NCI-H1417 treated with DMSO at 0.1 percent for 48 hours (cell line): ENCODE results near the gene DCBLD2.

Experiments used
- DNase-seq: peaks from one replicate; lab custom pipeline; 2025; lab: John Stamatoyannopoulos, UW

Gene DCBLD2

DNA sequence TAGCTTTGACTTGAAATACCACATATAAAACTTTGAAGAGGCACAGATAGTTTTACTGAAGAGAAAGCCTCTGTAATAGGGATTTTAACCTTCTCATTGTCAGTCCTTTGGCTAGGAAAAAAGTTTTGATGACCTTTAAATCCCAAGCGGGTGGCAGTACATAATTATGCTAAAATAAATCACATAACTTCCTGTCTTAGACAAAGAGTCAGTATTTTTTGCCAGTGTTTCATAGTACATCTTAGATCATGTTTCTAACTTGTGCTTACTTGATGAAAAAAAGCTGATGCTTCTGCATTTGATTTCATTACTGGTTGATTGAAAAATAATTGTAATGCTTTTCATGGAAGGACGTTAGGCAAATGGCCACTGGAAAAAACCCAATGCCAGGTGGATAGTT is 132.5 kb downstream of the DCBLD2 start:
- no peak for DNase-seq

DNA sequence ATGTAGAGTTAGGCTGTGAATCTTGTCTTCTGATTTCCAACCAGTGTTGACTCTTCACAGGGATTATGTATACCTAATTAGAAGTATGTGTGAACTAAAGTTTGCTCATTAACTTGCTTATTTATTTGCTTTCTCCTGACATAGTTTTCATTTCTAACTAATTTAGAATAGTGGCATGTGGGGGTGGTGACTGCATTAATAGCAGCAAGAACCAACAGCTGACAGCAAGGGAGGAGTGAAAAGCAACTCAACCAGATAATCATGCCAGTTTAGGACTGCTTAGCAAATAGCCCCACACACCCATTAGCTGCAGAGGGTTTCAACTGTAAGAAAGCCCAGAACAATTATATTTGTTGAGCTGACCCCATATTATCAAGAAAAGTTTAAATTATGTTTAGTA is 134.6 kb downstream of the DCBLD2 start:
- no peak for DNase-seq

DNA sequence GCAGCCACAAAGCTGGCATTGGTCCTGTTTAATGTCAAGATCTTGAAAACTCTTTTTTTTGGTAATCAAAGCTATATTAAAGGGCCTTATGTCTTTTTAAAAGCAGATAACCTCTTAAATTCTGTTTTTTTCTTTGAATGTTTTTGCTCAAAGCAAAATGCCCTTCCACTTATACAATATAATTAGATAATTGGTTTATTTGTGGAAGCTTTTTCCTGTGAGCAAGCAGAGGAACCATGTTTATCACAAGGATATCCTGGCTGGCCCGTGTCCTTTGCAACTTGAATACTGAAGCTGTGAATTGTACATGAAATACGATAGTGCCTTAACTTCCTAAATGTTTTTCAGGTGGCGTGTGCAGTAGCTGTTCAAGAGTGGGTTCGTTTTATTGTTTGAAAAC is 135.8 kb downstream of the DCBLD2 start:
- DNase-seq, result no peak

- DNase-seq, result no peak
Observed at GRCh38 chr3:98764472-98764884, 137.0 kb downstream of the DCBLD2 start.

DNA sequence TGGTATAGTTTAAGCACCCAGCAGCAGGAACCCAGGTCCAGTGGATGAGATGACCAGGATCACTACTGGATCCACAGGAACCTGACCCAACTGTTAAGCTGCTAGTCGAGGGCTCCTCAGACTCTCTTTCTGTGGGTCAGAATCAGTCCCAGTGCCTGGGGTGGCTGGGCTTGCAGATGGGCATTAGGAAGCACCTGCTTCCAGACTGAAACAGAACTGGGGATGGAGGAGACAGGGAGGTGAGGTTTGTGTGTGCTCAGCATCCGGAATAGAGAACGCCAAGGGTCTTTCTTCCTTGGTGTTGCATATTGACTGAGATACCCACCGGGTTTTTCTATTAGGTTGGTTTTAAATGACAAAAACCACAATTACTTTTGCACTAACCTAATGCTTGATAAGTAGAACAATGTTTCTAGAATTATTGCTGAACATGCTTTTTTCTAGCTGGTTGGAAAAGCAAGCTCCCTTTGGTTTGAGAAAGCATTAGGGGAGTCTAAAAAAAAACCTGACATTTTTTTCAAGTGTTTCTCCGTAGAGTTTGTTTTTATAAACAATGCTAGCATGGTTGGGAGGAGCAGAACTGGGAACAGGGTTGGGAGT is 137.6 kb downstream of the DCBLD2 start:
- no peak for DNase-seq

DNA sequence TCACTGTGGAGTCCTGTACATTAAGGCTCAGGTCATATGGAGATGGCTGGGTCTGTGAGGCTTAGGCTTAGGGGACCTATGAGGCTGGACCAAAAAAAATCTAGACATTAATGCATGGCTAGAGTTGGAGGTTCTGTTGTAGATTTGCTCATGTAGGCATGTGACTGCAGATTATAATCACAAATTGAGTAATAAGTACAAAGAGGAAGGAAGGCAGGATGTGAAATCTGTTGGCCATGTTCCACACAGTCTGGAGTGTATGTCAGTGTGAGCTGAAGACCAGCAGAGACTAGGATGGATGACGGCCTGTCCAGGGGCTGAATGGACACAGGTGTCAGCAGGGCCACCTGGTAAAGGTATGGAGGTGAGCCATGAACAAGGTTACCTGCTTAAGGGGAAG is 138.4 kb downstream of the DCBLD2 start, which contains the start of gene ST3GAL6:
Gene ST3GAL6, plus strand, starts transcription at position 265 of the 400 bp plus-strand sequence. CDS start 5,101 bp downstream, outside the sequence.
- DNase-seq, result no peak

DNA sequence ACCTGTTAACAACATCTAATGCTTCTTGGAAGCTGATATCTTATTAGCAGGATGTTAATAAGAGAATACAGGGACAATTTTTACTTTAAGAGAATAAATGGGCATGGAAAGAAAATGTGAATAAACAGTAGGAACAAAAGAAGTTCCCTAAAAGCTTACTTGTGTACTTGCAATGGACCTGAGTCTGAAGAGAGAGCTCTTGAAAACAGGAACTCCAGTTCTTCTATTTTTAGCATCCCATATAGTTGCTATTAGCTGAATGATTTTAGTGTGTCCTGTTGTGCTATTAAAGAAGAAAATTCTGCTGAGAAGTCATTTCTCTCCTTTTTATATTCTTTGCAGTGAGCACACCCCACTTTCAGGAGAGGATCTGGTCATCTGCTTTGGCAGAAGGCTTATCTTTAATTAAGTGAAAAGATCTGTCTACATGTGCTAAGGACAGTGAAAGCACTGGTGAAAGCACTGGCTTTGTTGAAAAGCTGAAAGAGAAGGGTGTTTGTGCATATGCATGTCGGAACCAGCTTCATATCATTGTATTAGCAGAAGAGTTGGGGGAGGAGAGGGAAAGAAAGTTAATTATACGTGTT is 139.8 kb downstream of the DCBLD2 start:
- no peak for DNase-seq

- no peak for DNase-seq
Observed at GRCh38 chr3:98759629-98760028, 141.9 kb downstream of the DCBLD2 start.

GRCh38 chr3:98755601-98756000 is 145.9 kb downstream of the DCBLD2 start:
- no peak for DNase-seq

DNA sequence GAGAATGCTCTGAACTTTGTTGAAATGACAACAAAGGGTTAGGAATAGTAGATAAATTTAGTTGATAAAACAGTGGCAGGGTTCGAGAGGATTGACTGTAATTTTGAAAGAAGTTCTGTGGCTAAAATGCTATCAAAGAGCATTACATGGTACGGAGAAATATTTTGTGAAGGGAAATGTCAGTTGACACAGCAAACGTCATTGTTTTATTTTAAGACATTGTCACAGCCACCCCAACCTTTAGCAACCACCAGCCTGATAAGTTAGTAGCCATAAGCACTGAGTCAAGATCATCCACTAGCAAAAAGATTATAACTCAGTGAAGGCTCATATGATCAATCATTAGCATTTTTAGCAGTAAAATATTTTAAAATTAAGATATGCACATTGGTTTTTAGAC is 147.0 kb downstream of the DCBLD2 start:
- DNase-seq, result no peak

DNA sequence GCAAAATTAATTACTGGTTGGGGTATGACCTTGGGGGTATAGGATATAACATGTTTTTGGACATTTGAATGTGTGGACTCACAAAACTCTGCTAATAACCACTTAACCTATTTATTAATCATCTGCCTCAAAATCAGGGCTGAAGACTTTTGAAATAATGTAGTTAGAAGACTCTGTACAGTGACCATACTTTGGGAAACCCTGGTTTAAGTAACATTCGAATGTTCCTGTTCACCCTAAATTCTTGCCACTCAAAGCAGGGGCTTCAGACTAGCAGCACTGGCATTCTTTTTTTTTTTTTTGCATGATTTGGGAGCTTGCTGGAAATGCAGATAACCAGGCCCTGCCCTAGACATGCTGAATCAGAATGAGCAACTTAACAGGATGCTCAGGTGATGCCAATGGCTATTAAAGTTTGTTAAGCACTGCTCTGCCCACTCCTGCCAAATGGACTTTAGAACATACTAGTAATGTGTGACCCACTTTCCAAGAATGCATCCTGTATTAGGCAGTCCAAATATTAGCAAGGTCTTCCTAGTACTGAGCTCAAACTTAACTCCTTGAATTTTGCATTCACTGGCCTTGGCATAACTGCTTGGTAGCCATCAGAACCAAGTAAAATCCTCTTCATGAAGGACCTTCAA is 151.1 kb downstream of the DCBLD2 start:
- no peak for DNase-seq

GRCh38 chr3:98746882-98747281 is 154.6 kb downstream of the DCBLD2 start:
- DNase-seq, result no peak

- no peak for DNase-seq
Observed at GRCh38 chr3:98746122-98746521, 155.4 kb downstream of the DCBLD2 start.
